Measurements from ENCODE around the gene HEMK1.
A peak's percentile ranks its signal among the peaks of the same experiment; 100 is the strongest.

Gene HEMK1

GRCh38 chr3:50568947-50569749 is at the start of gene HEMK1:
TSS of gene HEMK1 (plus strand) at chr3:50569522. CDS start at chr3:50571105, 1,583 bp downstream.
- DNase-seq (ENCODE audit: low spot score): peak; percentile 100
- peak; percentile 81 for FAIRE-seq

GRCh38 chr3:50520849-50521248 is 48.5 kb upstream of the HEMK1 start:
- no peak for DNase-seq (ENCODE audit: low spot score)
- no peak for FAIRE-seq

- FAIRE-seq: no peak
These were observed 47.8 kb upstream of the HEMK1 start for GRCh38 chr3:50521572-50521971.

GRCh38 chr3:50523279-50523811 is 46.0 kb upstream of the HEMK1 start:
- FAIRE-seq: no peak
- DNase-seq (ENCODE audit: low spot score): no peak

More at GRCh38 chr3:50521572-50521971, 47.8 kb upstream of the HEMK1 start:
- no peak for DNase-seq (ENCODE audit: low spot score)

GRCh38 chr3:50524746-50525145 is 44.6 kb upstream of the HEMK1 start:
- FAIRE-seq (no peak), DNase-seq (ENCODE audit: low spot score) (no peak)

- FAIRE-seq (no peak), DNase-seq (ENCODE audit: low spot score) (no peak)
These were observed 44.0 kb upstream of the HEMK1 start for GRCh38 chr3:50525191-50525910.

GRCh38 chr3:50525987-50526386 is 43.3 kb upstream of the HEMK1 start:
- DNase-seq (ENCODE audit: low spot score) (peak; percentile 81), FAIRE-seq (no peak)

GRCh38 chr3:50530001-50530970 is 39.0 kb upstream of the HEMK1 start:
- FAIRE-seq (no peak), DNase-seq (ENCODE audit: low spot score) (no peak)

GRCh38 chr3:50531201-50531600 is 38.1 kb upstream of the HEMK1 start:
- no peak for FAIRE-seq
- no peak for DNase-seq (ENCODE audit: low spot score)

- no peak for DNase-seq (ENCODE audit: low spot score)
- no peak for FAIRE-seq
These were observed 37.1 kb upstream of the HEMK1 start for GRCh38 chr3:50532062-50532705.

GRCh38 chr3:50533316-50533715 is 36.0 kb upstream of the HEMK1 start:
- FAIRE-seq (no peak), DNase-seq (ENCODE audit: low spot score) (no peak)

GRCh38 chr3:50533807-50534461 is 35.4 kb upstream of the HEMK1 start:
- FAIRE-seq: no peak
- no peak for DNase-seq (ENCODE audit: low spot score)

- no peak for FAIRE-seq
These were observed 34.5 kb upstream of the HEMK1 start for GRCh38 chr3:50534681-50535330.

GRCh38 chr3:50536471-50537180 is 32.7 kb upstream of the HEMK1 start:
- FAIRE-seq (peak; percentile 55), DNase-seq (ENCODE audit: low spot score) (no peak)

More at GRCh38 chr3:50534681-50535330, 34.5 kb upstream of the HEMK1 start:
- DNase-seq (ENCODE audit: low spot score): no peak

- FAIRE-seq (no peak), DNase-seq (ENCODE audit: low spot score) (no peak)
These were observed 31.7 kb upstream of the HEMK1 start for GRCh38 chr3:50537421-50538129.

- no peak for FAIRE-seq
These were observed 29.7 kb upstream of the HEMK1 start for GRCh38 chr3:50539356-50540286.

More at GRCh38 chr3:50539356-50540286, 29.7 kb upstream of the HEMK1 start:
- no peak for DNase-seq (ENCODE audit: low spot score)

Data from urothelium cell line (cell line).